Neural progenitor cell (in vitro differentiated cells): Measurements from ENCODE around the gene BCAS3. TPM values are rescaled to one million over a fixed set of nuclear protein-coding genes. Genes with fewer than 3 reads are reported as not detected.

Source experiments
- DNase-seq: peaks from one replicate; pipeline ENCODE4 v3.0.0-alpha.2; 2016; ENCODE audit warnings: low spot score
- H2AFZ ChIP-seq: fragments of 200-600 bp; sonication (generic); replicated peaks from 2 replicates; pipeline ENCODE4 v1.6.1; 2016; ENCODE audit warnings: antibody characterized with exemption
- H3F3A ChIP-seq: fragments of 200-600 bp; sonication (generic); 2 replicates; pipeline ENCODE4 v1.6.1; 2016; ENCODE audit warnings: antibody characterized with exemption, low read depth
- H3K27ac ChIP-seq: fragments of 200-600 bp; sonication (generic); 2 replicates; pipeline ENCODE4 v1.5.1; 2016; ENCODE audit warnings: mild to moderate bottlenecking
- H3K27me3 ChIP-seq: fragments of 200-600 bp; sonication (generic); 2 replicates; pipeline ENCODE4 v1.6.1; 2016; ENCODE audit warnings: mild to moderate bottlenecking, moderate library complexity
- H3K36me3 ChIP-seq: fragments of 200-600 bp; sonication (generic); 2 replicates; pipeline ENCODE4 v1.5.1; 2016
- H3K4me1 ChIP-seq: fragments of 200-600 bp; sonication (generic); 2 replicates; pipeline ENCODE4 v1.6.1; 2016; ENCODE audit warnings: mixed run types
- H3K4me2 ChIP-seq: fragments of 200-600 bp; sonication (generic); 2 replicates; pipeline ENCODE4 v1.6.1; 2016
- H3K4me3 ChIP-seq: fragments of 200-600 bp; sonication (generic); 2 replicates; pipeline ENCODE4 v1.5.1; 2016
- H3K79me2 ChIP-seq: fragments of 200-600 bp; sonication (generic); 2 replicates; pipeline ENCODE4 v1.6.1; 2016; ENCODE audit warnings: low read depth
- H3K9ac ChIP-seq: fragments of 200-600 bp; sonication (generic); 2 replicates; pipeline ENCODE4 v1.6.1; 2016
- H3K9me3 ChIP-seq: fragments of 200-600 bp; sonication (generic); 2 replicates; pipeline ENCODE4 v1.5.1; 2016; ENCODE audit warnings: low read depth
- H4K20me1 ChIP-seq: fragments of 200-600 bp; sonication (generic); 2 replicates; pipeline ENCODE4 v1.6.1; 2016; ENCODE audit warnings: low read depth
- H3K27ac Mint-ChIP-seq: 3 replicates; pipeline ENCODE4 v1.8.0; 2021; ENCODE audit warnings: mixed read lengths
- H3K27me3 Mint-ChIP-seq: 2 replicates; pipeline ENCODE4 v1.8.0; 2022; ENCODE audit warnings: low read depth, mild to moderate bottlenecking, inconsistent platforms, moderate library complexity, mixed read lengths; ENCODE audit not compliant: insufficient read depth
- H3K36me3 Mint-ChIP-seq: 3 replicates; pipeline ENCODE4 v1.8.0; 2021; ENCODE audit warnings: mixed read lengths
- H3K4me1 Mint-ChIP-seq: 3 replicates; pipeline ENCODE4 v1.8.0; 2021; ENCODE audit warnings: mixed read lengths
- H3K4me3 Mint-ChIP-seq: 3 replicates; pipeline ENCODE4 v1.8.0; 2021; ENCODE audit warnings: mild to moderate bottlenecking, moderate library complexity, mixed read lengths
- H3K9me3 Mint-ChIP-seq: 3 replicates; pipeline ENCODE4 v1.8.0; 2020; ENCODE audit warnings: mixed read lengths
- CTCF ChIP-seq: fragments of 200-600 bp; sonication (generic); IDR thresholded peaks from 2 replicates; pipeline ENCODE4 v1.5.1; 2017; ENCODE audit warnings: antibody characterized with exemption, mild to moderate bottlenecking
- EZH2 ChIP-seq: fragments of 200-600 bp; sonication (generic); IDR thresholded peaks from 2 replicates; pipeline ENCODE4 v1.6.1; 2017; ENCODE audit warnings: antibody characterized with exemption, mild to moderate bottlenecking, moderate library complexity
- EZH2phosphoT487 ChIP-seq: fragments of 200-600 bp; sonication (generic); IDR thresholded peaks from 2 replicates; pipeline ENCODE4 v1.6.1; 2017; ENCODE audit warnings: antibody characterized with exemption
- total RNA-seq: library from RNA; depleted of rRNA; stranded (reverse); fragments of >200 nt; gene quantifications from 2 replicates; pipeline ENCODE4 v1.2.3, GENCODE V29; 2015; ENCODE audit warnings: low replicate concordance

The BCAS3 gene
- total RNA-seq, 1 donor from 2014 or later: 60.9 TPM

- peaks cover 58% of the 10 kb centered on the region for H3K27me3 Mint-ChIP-seq
- Histone ChIP-seq H4K20me1 (peaks cover 49% of the 10 kb centered on the region), H3K27me3 (peaks cover 100% of the 10 kb centered on the region), H2AFZ (peak overlapping the region; percentile 22), H3K27ac (no peak overlapping the region), H3K79me2 (no peaks in the 10 kb centered on the region), H3K36me3 (no peaks in the 10 kb centered on the region), H3K4me1 (peaks cover 5% of the 10 kb centered on the region), H3K9ac (no peak overlapping the region), H3K4me2 (peak overlapping the region; percentile 80), H3K4me3 (peak overlapping the region; percentile 51), H3K9me3 (no peaks in the 10 kb centered on the region), H3F3A (peaks cover 31% of the 10 kb centered on the region)
- H3K4me3 Mint-ChIP-seq: peak overlapping the region; percentile 83
- TF ChIP-seq CTCF (no peak), EZH2phosphoT487 (no peak), EZH2 (peak; percentile 6)
- DNase-seq: no peak
- H3K36me3 Mint-ChIP-seq: no peaks in the 10 kb centered on the region
- H3K9me3 Mint-ChIP-seq: no peaks in the 10 kb centered on the region
- H3K27ac Mint-ChIP-seq: no peak overlapping the region
- H3K4me1 Mint-ChIP-seq: peaks cover 13% of the 10 kb centered on the region
Observed at GRCh38 chr17:61411011-61411260, 733.3 kb downstream of the BCAS3 start.

GRCh38 chr17:61411261-61412142 lies 733.9 kb downstream of the BCAS3 start:
- TF ChIP-seq EZH2: peak; percentile 62
- peak; percentile 48 for TF ChIP-seq CTCF
- peak; percentile 63 for TF ChIP-seq EZH2phosphoT487
- Histone ChIP-seq H3K27me3 (peaks cover 100% of the 10 kb centered on the region), H3K4me1 (peaks cover 7% of the 10 kb centered on the region), H3K36me3 (no peaks in the 10 kb centered on the region), H3K9me3 (no peaks in the 10 kb centered on the region), H3K4me3 (peak overlapping the region; percentile 51), H3K9ac (no peak overlapping the region), H2AFZ (peak overlapping the region; percentile 22), H3K27ac (no peak overlapping the region), H3F3A (peaks cover 31% of the 10 kb centered on the region), H3K4me2 (peak overlapping the region; percentile 80), H4K20me1 (peaks cover 44% of the 10 kb centered on the region), H3K79me2 (no peaks in the 10 kb centered on the region)
- Mint-ChIP-seq H3K36me3 (no peaks in the 10 kb centered on the region), H3K4me3 (peak overlapping the region; percentile 83), H3K27me3 (peaks cover 53% of the 10 kb centered on the region), H3K9me3 (no peaks in the 10 kb centered on the region), H3K4me1 (peaks cover 16% of the 10 kb centered on the region), H3K27ac (no peak overlapping the region)
- peak; percentile 87 for DNase-seq

GRCh38 chr17:61412143-61412859 lies 734.6 kb downstream of the BCAS3 start:
- peak; percentile 92 for DNase-seq
- Histone ChIP-seq H3K4me3 (peak overlapping the region; percentile 51), H3K27ac (no peak overlapping the region), H3K9me3 (no peaks in the 10 kb centered on the region), H3K4me1 (peaks cover 9% of the 10 kb centered on the region), H3F3A (peaks cover 31% of the 10 kb centered on the region), H3K36me3 (no peaks in the 10 kb centered on the region), H2AFZ (peak overlapping the region; percentile 89), H4K20me1 (peaks cover 36% of the 10 kb centered on the region), H3K9ac (no peak overlapping the region), H3K79me2 (no peaks in the 10 kb centered on the region), H3K4me2 (peak overlapping the region; percentile 80), H3K27me3 (peaks cover 98% of the 10 kb centered on the region)
- Mint-ChIP-seq H3K36me3 (no peaks in the 10 kb centered on the region), H3K27ac (no peak overlapping the region), H3K27me3 (peaks cover 46% of the 10 kb centered on the region), H3K4me3 (peak overlapping the region; percentile 66), H3K4me1 (peaks cover 16% of the 10 kb centered on the region), H3K9me3 (no peaks in the 10 kb centered on the region)
- TF ChIP-seq EZH2 (peak; percentile 80), CTCF (peak; percentile 96), EZH2phosphoT487 (peak; percentile 45)
